Skeletal muscle tissue (tissue), 4 donors: ENCODE measurements around the gene TSC2. TPM values are rescaled to one million over a fixed set of nuclear protein-coding genes. Genes with fewer than 3 reads are reported as not detected.
A peak's percentile ranks its signal among the peaks of the same experiment; 100 is the strongest.

Source experiments
- H3K27ac ChIP-seq: one replicate; pipeline ENCODE4 v1.7.0; 2013; ENCODE audit warnings: mild to moderate bottlenecking, low read depth, low read length, inconsistent platforms
- H3K27me3 ChIP-seq, 3 donors: one replicate each; pipeline ENCODE4 v1.7.0; 2013; ENCODE audit warnings: low read length in 3 of 3; ENCODE audit not compliant: control insufficient read depth in 3 of 3, insufficient read depth in 3 of 3
- H3K36me3 ChIP-seq, 3 donors: one replicate each; pipeline ENCODE4 v1.7.0; 2013; ENCODE audit warnings: low read length in 3 of 3; ENCODE audit not compliant: control insufficient read depth in 3 of 3, insufficient read depth in 3 of 3
- H3K4me1 ChIP-seq, 3 donors: one replicate each; pipeline ENCODE4 v1.7.0; 2013; ENCODE audit warnings: low read length in 3 of 3, mild to moderate bottlenecking in 3 of 3; ENCODE audit not compliant: control insufficient read depth in 3 of 3, insufficient read depth in 3 of 3
- H3K4me3 ChIP-seq, 3 donors: one replicate each; pipeline ENCODE4 v1.7.0; 2013; ENCODE audit warnings: low read length in 3 of 3
- H3K9ac ChIP-seq, 3 donors: one replicate each; pipeline ENCODE4 v1.7.0; 2013; ENCODE audit warnings: low read length in 3 of 3, mild to moderate bottlenecking in 3 of 3, moderate library complexity in 2 of 3, low read depth in 1 of 3
- H3K9me3 ChIP-seq, 3 donors: one replicate each; pipeline ENCODE4 v1.7.0; 2013; ENCODE audit warnings: low read length in 3 of 3; ENCODE audit not compliant: control insufficient read depth in 3 of 3
- total RNA-seq: library from RNA; depleted of rRNA; stranded (reverse); fragments of >200 nt; gene quantifications from one replicate; pipeline ENCODE4 v1.2.3, GENCODE V29; 2014
- donor health status: Osteomylitis.

The TSC2 gene
- total RNA-seq, 1 donor from 2014 or later = 49.6 TPM

GRCh38 chr16:2042171-2042985 is 5.4 kb upstream of the TSC2 start:
- H3K4me1 ChIP-seq = peaks cover 49 to 74% (median 68%) of the 10 kb centered on the region in 3 donors

GRCh38 chr16:2042986-2043666 is 4.7 kb upstream of the TSC2 start:
- Histone ChIP-seq H3K27ac (no peak overlapping the region), H3K4me1 (peaks cover 41 to 70% (median 62%) of the 10 kb centered on the region in 3 donors), H3K36me3 (peaks cover 0 to 3% (median 3%) of the 10 kb centered on the region in 3 donors), H3K27me3 (no peaks in the 10 kb centered on the region), H3K9ac (no peak overlapping the region), H3K4me3 (no peak overlapping the region), H3K9me3 (no peaks in the 10 kb centered on the region)

More at GRCh38 chr16:2042171-2042985, 5.4 kb upstream of the TSC2 start:
- H3K27ac ChIP-seq = no peak overlapping the region
- no peak overlapping the region for H3K4me3 ChIP-seq
- peak overlapping the region in 1 of 3 donors; percentile 1 for H3K9ac ChIP-seq
- H3K9me3 ChIP-seq = no peaks in the 10 kb centered on the region
- H3K36me3 ChIP-seq = peaks cover 0 to 7% (median 5%) of the 10 kb centered on the region in 3 donors
- no peaks in the 10 kb centered on the region for H3K27me3 ChIP-seq

GRCh38 chr16:2043667-2044451 is 3.9 kb upstream of the TSC2 start:
- H3K9me3 ChIP-seq = no peaks in the 10 kb centered on the region
- H3K4me1 ChIP-seq = peaks cover 45 to 72% (median 63%) of the 10 kb centered on the region in 3 donors
- H3K9ac ChIP-seq = peak overlapping the region in 1 of 3 donors; percentile 45
- no peaks in the 10 kb centered on the region for H3K27me3 ChIP-seq
- H3K36me3 ChIP-seq = peaks cover 0 to 3% (median 3%) of the 10 kb centered on the region in 3 donors
- H3K4me3 ChIP-seq = no peak overlapping the region
- no peak overlapping the region for H3K27ac ChIP-seq

GRCh38 chr16:2044541-2044940 is 3.2 kb upstream of the TSC2 start:
- H3K36me3 ChIP-seq = peaks cover 0 to 3% (median 3%) of the 10 kb centered on the region in 3 donors
- H3K27me3 ChIP-seq = no peaks in the 10 kb centered on the region
- no peak overlapping the region for H3K27ac ChIP-seq
- H3K9ac ChIP-seq = no peak overlapping the region
- peaks cover 39 to 70% (median 61%) of the 10 kb centered on the region in 3 donors for H3K4me1 ChIP-seq
- no peaks in the 10 kb centered on the region for H3K9me3 ChIP-seq
- no peak overlapping the region for H3K4me3 ChIP-seq

GRCh38 chr16:2045965-2046892 is 1.6 kb upstream of the TSC2 start:
- Histone ChIP-seq H3K9ac (peak overlapping the region in 1 of 3 donors; percentile 88), H3K36me3 (peaks cover under 1 to 4% (median 4%) of the 10 kb centered on the region in 3 donors), H3K27ac (no peak overlapping the region), H3K27me3 (no peaks in the 10 kb centered on the region), H3K9me3 (no peaks in the 10 kb centered on the region), H3K4me3 (peak overlapping the region in 1 of 3 donors; percentile 13), H3K4me1 (peaks cover 24 to 55% (median 44%) of the 10 kb centered on the region in 3 donors)

GRCh38 chr16:2046893-2047329 is 874 bp upstream of the TSC2 start:
- peaks cover 23 to 51% (median 42%) of the 10 kb centered on the region in 3 donors for H3K4me1 ChIP-seq
- H3K36me3 ChIP-seq = peaks cover 6 to 9% (median 7%) of the 10 kb centered on the region in 3 donors
- peak overlapping the region; percentile 75 to 88 (median 85) for H3K4me3 ChIP-seq
- H3K9me3 ChIP-seq = no peaks in the 10 kb centered on the region
- H3K9ac ChIP-seq = peak overlapping the region; percentile 57 to 88 (median 60)
- no peaks in the 10 kb centered on the region for H3K27me3 ChIP-seq
- no peak overlapping the region for H3K27ac ChIP-seq

- H3K4me1 ChIP-seq = peaks cover 23 to 44% (median 34%) of the 10 kb centered on the region in 3 donors
- no peaks in the 10 kb centered on the region for H3K9me3 ChIP-seq
- peak overlapping the region; percentile 25 for H3K27ac ChIP-seq
- H3K27me3 ChIP-seq = no peaks in the 10 kb centered on the region
- peak overlapping the region; percentile 77 to 88 (median 86) for H3K9ac ChIP-seq
- peak overlapping the region; percentile 73 to 88 (median 85) for H3K4me3 ChIP-seq
- H3K36me3 ChIP-seq = peaks cover 15 to 19% (median 18%) of the 10 kb centered on the region in 3 donors
Observed at GRCh38 chr16:2048116-2048543, 345 bp downstream of the TSC2 start.

GRCh38 chr16:2053211-2053610 is 5.4 kb downstream of the TSC2 start:
- H3K4me1 ChIP-seq = peaks cover 6 to 11% (median 10%) of the 10 kb centered on the region in 3 donors
- no peaks in the 10 kb centered on the region for H3K9me3 ChIP-seq
- H3K27me3 ChIP-seq = no peaks in the 10 kb centered on the region
- H3K27ac ChIP-seq = no peak overlapping the region
- no peak overlapping the region for H3K9ac ChIP-seq
- peaks cover 38 to 55% (median 48%) of the 10 kb centered on the region in 3 donors for H3K36me3 ChIP-seq
- H3K4me3 ChIP-seq = no peak overlapping the region
